ENCODE data around the gene EID2.

DNA sequence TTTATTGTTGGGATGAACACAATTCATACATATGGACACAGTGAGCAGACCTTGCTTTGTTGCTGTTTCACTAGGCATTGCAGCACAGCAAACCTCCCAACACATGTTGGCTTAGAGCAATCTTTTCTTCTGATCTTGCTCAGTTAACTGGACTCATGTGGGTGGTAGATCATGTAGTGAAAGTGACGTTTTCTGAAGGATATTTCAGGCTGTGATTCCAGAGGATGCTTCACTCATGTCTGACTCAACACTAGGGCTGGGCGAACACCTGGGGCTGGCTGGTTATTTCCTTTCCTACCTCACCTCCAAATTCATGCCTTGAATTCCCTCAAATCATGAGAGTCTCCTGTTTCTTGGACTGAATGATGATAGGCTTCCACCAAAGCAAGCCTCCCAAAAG, 48.1 kb upstream of the EID2 start:
- TF ChIP-seq, protein P1, sequence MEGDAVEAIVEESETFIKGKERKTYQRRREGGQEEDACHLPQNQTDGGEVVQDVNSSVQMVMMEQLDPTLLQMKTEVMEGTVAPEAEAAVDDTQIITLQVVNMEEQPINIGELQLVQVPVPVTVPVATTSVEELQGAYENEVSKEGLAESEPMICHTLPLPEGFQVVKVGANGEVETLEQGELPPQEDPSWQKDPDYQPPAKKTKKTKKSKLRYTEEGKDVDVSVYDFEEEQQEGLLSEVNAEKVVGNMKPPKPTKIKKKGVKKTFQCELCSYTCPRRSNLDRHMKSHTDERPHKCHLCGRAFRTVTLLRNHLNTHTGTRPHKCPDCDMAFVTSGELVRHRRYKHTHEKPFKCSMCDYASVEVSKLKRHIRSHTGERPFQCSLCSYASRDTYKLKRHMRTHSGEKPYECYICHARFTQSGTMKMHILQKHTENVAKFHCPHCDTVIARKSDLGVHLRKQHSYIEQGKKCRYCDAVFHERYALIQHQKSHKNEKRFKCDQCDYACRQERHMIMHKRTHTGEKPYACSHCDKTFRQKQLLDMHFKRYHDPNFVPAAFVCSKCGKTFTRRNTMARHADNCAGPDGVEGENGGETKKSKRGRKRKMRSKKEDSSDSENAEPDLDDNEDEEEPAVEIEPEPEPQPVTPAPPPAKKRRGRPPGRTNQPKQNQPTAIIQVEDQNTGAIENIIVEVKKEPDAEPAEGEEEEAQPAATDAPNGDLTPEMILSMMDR (CRISPR knock-in tag; IDR thresholded peaks at IDR 0.05), result no peak
- TF ChIP-seq SUZ12 (IDR thresholded peaks at IDR 0.05; ENCODE audit: low read depth, low read length) (no peak), CEBPB (IDR thresholded peaks at IDR 0.05; ENCODE audit: borderline replicate concordance, low read depth, low read length) (no peak), TCF12 (IDR thresholded peaks at IDR 0.05) (no peak), TCF12 (CRISPR knock-in tag; IDR thresholded peaks at IDR 0.05) (no peak), IRF2 (CRISPR knock-in tag; IDR thresholded peaks at IDR 0.05) (no peak), EP300 (IDR thresholded peaks at IDR 0.05; ENCODE audit: low read depth in 2 of 2, low read length in 2 of 2) (no peak), EP300 (CRISPR knock-in tag; IDR thresholded peaks at IDR 0.05; ENCODE audit: borderline replicate concordance) (no peak)
- TF ChIP-seq, protein P2, sequence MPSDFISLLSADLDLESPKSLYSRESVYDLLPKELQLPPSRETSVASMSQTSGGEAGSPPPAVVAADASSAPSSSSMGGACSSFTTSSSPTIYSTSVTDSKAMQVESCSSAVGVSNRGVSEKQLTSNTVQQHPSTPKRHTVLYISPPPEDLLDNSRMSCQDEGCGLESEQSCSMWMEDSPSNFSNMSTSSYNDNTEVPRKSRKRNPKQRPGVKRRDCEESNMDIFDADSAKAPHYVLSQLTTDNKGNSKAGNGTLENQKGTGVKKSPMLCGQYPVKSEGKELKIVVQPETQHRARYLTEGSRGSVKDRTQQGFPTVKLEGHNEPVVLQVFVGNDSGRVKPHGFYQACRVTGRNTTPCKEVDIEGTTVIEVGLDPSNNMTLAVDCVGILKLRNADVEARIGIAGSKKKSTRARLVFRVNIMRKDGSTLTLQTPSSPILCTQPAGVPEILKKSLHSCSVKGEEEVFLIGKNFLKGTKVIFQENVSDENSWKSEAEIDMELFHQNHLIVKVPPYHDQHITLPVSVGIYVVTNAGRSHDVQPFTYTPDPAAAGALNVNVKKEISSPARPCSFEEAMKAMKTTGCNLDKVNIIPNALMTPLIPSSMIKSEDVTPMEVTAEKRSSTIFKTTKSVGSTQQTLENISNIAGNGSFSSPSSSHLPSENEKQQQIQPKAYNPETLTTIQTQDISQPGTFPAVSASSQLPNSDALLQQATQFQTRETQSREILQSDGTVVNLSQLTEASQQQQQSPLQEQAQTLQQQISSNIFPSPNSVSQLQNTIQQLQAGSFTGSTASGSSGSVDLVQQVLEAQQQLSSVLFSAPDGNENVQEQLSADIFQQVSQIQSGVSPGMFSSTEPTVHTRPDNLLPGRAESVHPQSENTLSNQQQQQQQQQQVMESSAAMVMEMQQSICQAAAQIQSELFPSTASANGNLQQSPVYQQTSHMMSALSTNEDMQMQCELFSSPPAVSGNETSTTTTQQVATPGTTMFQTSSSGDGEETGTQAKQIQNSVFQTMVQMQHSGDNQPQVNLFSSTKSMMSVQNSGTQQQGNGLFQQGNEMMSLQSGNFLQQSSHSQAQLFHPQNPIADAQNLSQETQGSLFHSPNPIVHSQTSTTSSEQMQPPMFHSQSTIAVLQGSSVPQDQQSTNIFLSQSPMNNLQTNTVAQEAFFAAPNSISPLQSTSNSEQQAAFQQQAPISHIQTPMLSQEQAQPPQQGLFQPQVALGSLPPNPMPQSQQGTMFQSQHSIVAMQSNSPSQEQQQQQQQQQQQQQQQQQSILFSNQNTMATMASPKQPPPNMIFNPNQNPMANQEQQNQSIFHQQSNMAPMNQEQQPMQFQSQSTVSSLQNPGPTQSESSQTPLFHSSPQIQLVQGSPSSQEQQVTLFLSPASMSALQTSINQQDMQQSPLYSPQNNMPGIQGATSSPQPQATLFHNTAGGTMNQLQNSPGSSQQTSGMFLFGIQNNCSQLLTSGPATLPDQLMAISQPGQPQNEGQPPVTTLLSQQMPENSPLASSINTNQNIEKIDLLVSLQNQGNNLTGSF (CRISPR knock-in tag; IDR thresholded peaks at IDR 0.05), result no peak

All from HepG2 (cell line).